GM21367 (cell line): Measurements from ENCODE around the gene CAPN9.

ENCODE experiments used
- ATAC-seq: cut with Tn5 transposase; IDR thresholded peaks from one replicate; pipeline ENCODE4 v1.9.1; 2021; ENCODE audit not compliant: unreplicated experiment

Gene CAPN9

DNA sequence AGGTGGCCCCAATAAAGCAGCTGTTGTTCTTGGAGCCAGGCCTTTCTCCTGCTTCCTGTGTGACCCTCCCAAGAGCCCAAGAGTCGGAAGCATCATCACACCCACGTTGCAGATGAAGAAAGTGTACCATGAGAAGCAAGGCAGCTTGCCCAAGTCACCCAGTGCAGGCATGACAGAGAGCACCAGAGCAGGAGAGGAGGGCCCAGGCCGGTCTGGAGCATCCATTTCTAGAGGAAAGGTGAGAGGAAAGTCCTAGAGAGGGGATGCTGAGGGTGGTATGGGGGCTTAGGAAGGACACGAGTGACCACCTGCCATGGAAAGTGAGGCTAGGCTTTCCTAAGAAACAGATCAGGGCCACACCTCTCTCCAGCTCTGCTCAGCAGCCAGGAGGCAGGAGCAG, 74.2 kb downstream of the CAPN9 start:
- ATAC-seq = no peak

DNA sequence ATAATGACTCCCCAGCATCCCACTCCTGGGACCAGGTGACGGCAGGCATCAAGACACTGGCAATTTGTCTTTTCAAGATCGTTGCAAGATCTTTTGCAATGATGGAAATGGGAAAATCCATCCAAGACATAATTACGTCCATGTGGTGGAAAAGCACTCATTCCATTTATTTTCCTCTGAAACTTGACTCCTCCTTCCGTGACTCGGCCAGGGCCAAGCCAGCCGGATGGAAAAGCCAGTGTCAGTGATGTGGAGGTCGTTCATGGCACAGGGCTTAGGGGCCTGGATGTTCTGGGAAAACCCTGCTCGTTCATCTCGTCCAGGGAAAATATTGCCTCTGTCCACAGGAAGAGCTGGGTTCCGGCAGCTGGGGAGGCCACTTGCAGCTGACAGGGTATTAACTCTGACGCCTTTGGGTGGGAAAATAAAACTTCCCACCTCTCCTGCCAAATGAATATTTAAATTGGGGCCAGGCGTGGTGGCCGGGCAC, 74.9 kb downstream of the CAPN9 start:
- ATAC-seq = no peak

DNA sequence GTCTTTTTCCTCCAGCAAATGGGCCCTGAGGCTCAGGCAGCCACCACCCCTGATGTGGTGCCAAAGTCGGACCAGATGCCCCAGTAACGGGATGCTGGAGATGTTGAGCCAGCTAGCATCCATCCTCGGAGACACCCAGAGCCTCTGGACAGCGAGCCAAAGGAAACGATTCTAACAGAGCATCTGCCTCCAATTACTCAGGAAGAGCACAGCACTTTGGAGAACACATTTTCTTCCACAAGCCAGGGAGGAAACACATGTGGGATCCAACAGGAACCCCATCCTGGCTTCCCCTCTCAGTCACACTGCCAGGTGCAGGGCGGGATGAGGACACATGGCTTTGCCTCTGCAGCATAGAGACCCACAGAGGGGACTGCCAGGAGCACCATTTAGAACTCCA, 76.2 kb downstream of the CAPN9 start:
- no peak for ATAC-seq

DNA sequence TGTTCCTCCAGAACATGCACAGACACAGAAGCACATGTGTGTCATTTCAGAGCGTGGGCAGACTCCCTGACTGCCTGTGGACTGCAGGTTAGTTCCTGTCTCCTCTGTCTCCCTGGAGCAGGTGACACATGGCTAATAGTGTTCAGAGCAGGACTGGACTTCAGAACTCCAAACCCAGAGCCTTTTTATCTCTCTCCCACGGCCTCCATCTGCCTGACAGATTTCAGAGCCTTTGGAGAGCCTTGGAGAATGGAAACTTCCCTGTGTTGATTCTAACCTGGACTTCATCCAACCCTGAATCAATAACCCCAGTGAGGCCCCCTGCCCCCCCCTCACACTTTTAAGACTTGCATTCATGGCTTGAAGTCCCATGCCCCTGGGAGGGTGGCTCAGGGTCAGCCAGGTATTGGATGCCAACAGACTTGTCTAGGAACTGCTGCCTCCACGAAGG, 76.8 kb downstream of the CAPN9 start:
- ATAC-seq = no peak

DNA sequence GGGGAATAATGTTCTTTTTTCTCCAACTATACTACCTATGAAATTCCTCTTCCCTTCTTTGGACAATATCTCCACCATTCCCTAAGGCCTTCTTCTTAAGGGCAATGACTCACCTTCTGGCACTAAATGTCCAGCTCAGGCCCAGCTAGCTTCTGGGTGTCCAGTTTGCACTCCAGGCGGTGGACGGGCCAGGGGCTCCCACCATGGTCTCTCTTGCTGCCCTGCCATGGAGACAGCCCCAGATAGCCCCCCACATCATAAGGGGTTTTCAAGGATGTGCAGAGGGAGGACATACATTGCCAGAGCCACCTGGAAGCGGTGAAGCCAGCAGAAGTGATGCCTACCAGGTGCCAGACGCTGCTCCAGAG, 77.3 kb downstream of the CAPN9 start:
- no peak for ATAC-seq

DNA sequence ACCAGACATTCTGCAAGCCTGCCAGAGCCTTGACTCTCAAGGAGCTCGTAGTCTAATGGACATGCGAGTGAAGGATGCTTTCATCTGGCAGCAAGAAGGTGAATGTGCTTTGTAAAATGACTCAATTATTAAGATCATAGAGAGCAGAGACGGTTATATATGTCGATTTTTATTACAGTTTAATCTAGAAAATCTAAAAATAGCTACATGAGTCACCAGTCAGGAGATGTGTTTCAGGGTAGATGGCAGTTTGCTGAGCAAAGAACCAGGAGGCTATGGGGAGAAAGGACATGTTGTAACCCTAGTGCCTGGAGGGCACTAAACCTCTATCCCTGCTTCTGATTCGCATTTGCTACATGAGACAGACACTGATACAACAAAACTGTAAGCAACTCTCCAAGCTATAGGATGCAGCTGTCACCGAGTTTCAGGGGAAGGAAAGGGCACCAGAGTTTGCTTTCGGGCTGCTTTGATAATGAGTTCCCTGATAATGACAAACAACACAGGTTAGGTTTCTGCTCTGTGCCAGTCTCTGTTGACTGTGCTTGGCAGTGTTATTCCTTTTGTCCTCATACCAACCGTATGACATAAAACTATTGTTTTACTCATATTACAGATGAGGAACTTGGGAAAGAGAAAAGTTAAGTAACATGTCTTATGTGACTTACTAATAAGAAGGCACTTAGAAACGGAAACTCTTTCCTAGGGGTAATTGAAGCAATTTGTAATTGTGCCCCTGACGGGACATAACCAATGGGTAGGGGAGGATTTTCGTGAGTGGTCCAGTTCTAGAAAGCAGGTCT, 77.9 kb downstream of the CAPN9 start:
- no peak for ATAC-seq

DNA sequence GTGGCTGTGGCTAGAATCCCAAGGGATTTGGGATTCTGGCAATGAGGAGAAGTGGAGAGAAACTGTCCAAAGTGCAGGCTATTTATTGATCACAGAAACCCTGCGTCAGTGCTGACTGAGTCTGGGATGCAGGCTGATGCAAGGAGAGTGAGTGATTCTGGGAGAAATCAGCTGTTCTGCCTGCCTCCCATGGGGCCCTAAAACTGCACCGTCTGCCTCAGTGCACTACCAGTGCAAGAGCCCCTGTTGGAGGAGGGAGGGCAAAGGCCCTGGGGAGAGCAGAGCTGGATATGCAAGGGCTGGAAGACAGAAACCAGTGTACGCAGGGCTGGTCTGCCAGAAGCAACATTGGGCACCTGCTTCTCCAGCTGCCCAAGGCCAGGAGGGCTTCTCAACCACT, 78.6 kb downstream of the CAPN9 start:
- ATAC-seq = no peak

DNA sequence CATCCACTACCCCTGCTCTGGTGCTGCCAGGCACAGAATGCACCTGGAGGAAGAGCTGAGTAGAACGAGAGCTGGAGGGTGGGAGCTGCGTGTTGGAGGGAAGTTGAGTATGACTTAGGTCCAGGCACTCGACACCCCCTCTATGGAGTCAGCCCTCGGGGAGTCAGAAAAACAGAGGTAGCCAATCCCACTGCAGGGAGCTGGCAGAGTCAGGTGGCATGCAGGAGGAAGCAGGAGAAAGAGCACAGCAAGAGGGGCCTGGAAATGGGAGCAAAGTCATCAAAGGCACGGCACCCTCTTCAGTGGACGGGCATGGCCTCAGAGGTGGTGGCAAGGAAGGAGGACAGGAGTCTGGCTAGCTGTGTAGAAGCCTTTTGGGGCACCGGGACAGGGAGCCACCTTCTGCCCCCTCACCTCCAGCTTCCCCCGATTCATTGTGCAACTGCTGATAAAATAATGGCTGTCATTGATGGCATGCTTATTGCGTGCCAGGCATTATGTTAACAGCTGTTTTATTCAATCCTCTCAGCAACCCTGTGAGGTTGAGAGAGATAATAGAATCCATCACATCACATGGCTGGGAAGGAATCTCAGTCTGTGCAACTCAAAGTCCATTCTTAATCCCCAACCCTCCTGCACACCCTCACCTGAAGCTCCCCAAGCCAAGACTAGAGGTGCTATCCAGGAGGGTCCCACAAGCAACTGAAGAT, 79.1 kb downstream of the CAPN9 start:
- ATAC-seq = no peak

DNA sequence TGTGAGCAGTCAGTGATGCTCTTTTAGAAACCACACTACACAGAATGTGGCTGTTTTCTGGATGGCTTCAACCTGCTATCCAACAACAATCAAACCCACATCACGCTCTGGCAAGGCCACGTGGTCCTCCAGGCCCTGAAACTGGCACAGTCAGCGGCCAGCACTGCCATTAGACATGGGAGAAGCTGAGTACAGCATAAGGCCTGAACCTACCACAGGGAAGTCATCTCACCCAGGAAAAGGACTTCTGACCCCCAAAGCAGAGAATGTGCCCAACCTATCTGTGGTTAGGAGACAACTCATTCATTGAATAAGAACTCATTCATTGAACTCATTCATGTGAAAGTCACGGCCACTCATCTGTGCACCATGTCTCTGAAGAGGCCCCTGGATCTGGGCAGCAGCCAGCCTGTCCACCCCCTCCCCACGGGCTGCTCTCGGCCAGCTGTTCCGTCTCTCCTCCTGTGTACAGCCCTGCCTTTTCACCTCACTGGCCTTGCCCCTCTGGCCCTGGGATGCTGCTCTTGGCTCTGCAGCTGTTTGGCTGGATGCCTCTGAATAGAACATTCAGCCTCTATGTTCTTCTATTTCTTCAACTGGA, 80.0 kb downstream of the CAPN9 start:
- ATAC-seq = no peak

DNA sequence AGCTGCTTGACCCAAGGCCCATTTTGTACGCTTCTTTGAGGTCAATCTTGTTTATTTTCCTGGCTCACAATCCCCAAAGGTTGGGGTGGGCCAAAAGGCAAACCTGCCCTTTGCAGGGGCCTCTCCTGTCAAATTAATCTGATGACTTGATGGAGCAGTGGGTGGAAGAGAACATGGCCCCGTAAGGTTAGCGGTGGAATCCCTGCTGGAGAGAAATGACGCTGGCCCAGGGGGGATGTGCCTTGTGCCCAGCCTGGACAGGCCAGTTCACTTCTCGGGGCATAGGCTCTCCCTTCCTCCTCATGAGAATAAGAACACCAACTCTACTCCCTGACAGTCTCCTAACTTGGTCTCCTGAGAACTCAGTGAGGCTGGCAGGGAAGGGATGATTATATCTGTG, 80.6 kb downstream of the CAPN9 start:
- no peak for ATAC-seq

DNA sequence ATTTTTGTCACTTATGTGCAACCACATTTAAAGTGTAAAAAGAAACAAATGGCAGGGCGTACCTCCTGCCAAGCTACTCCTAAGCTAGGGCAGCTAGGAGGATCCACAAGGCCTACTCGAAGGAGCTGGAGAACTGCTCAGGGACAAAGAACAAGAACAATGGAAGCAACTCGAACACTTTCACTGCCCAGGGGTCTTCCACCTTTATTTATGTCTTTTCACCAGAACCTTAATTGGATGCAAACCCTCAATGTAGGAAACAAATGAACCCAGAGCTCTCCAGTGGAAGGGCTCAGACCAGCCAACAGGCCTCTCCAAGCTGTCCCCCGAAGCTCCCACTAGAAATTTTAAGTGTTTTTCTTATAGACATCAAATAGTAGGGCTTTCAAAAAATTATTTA, 81.2 kb downstream of the CAPN9 start:
- ATAC-seq = no peak

DNA sequence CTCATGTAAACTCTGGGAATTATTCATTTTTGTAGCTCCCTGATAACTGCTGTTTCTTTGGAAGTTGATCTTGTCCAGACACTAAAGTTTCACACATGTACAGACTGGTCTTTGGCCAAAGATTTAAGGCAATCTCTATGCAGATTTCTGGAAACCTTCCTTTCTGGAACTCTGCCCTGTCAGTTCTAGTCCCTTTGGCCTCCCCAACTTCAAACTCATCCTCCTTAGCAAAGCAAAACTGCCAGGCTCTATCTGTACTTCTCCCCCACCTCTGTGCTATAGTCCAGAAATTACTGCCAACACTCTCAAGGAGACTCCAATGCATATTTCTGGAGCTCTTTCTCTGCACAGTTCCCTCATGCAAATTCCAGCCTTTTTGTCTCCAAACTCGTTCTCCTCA, 84.6 kb downstream of the CAPN9 start:
- ATAC-seq = no peak

DNA sequence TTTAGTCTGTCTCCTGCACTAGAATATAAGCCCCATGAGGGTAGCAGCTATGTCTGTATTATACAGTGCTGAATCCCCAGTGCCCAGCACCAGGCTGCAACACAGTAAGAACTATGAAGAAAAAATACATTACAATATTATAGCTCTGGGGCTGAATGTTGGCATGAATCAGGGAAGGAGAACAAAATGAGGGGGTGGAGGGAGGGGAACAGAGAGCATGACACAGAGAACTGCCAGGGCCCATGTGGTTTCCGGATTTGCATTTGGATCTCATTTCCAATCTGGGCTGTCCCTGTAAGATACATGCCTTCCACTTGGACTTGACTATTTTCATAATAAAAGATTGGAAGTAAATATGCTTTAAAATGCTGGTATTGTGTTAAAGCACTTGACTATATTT, 85.3 kb downstream of the CAPN9 start:
- ATAC-seq = no peak

DNA sequence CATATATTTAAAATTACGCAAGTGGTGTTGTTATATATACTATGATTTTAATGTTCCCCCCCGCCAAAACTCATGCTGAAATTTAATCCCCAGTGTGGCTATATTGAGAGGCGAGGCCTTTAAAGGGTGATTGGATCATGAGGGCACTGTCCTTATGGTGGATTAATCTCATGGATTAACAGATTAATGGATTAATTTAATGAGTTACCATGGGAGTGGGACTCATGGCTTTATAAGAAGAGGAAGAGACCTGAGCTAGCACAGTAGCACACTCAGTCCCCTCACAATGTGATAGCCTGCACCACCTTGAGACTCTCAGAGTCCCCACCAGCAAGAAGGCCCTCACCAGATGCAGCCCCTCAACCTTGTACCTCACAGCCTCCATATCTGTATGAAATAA, 86.3 kb downstream of the CAPN9 start:
- no peak for ATAC-seq

DNA sequence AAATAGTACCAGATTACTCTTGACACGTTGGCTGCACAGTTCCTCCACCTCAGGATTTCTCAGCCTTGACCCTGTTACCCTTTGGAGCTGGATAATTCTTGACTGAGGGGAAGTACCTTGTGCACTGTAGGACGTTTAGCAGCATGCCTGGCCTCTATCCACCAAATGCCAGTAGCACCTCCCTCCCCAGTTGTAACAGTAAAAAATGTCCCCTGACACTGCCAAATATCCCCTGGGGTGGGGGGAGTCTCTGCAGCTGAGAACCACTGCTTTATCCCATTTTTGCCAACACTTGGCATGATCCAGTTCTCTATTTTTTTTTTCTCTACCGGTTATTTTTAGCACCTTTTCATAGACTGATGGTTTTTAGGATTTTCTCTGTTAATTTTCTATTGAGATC, 87.1 kb downstream of the CAPN9 start:
- ATAC-seq = no peak

DNA sequence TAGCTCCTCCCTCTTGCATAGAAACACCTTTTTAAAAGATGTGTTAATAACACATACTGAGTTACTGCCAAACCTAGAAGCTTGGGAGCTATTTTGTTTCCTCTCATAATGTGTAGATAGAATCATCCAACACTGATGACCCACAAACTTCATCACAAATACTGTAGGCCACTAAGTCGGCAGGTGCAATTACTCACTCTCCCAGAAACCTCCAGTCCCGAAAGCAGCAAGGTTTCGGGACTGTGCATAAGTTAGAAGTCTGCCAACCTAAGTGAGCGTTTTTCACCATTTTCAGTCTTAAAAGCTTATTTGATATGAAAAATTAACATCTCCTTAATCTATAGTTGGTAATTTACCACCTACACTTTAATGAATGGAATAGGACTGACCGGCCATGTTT, 89.2 kb downstream of the CAPN9 start:
- no peak for ATAC-seq

DNA sequence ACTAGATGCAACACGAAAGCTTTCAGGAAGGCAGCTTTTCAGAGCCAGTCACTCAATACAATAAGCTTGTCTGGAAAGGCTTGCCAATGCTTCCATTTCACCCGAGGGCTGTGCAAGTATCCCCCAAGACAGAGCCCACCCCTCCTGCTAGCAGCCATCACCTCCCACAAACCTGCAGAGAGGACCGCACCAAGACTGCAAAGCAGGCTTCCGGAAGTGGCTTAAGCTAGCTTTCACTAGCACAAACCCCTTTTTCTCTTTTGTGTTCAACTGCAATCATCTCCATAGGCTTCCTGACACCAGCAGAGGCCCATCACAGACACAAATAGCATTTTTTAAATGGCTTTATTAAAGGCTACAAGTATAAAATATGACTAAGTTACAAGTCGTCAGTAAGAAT, 89.6 kb downstream of the CAPN9 start:
- ATAC-seq = no peak

DNA sequence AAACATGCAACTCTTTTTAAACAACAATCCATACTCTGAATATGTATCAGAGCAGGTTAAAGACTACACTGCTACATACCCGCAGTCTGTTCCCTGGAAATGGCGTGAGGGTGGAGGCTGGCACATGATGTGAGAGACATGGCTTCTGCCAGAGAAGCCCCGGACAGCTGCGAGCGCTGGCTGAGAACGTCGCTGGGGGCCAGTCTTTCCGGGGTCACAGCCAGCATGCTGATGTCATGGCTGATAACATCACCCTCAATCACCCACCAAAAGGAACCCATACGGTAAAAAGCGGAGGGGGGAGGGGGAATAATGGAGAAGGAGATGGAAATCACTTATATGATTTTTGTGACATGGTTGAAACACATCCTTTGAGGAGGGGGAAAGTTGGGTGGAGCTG, 92.0 kb downstream of the CAPN9 start:
- ATAC-seq = no peak

DNA sequence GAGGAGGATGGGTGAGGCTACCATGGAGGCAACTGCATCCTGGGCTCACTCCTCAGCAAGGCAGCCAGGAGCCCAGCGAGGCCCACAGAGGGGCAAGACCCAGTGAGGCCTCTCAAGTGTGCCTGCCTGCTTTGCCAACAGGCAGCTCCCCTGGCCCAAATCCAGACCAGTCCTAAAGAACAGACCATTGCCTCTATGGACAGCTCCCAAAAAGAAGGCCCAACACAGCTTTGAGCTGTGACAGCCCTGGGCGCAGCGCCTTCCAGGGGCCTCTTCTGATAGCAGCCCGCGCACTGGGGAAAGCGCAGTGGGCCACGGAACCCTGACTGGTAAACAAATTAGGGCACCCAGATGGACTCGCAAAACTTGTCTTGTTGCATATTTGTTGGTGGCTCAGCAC, 95.6 kb downstream of the CAPN9 start:
- no peak for ATAC-seq

DNA sequence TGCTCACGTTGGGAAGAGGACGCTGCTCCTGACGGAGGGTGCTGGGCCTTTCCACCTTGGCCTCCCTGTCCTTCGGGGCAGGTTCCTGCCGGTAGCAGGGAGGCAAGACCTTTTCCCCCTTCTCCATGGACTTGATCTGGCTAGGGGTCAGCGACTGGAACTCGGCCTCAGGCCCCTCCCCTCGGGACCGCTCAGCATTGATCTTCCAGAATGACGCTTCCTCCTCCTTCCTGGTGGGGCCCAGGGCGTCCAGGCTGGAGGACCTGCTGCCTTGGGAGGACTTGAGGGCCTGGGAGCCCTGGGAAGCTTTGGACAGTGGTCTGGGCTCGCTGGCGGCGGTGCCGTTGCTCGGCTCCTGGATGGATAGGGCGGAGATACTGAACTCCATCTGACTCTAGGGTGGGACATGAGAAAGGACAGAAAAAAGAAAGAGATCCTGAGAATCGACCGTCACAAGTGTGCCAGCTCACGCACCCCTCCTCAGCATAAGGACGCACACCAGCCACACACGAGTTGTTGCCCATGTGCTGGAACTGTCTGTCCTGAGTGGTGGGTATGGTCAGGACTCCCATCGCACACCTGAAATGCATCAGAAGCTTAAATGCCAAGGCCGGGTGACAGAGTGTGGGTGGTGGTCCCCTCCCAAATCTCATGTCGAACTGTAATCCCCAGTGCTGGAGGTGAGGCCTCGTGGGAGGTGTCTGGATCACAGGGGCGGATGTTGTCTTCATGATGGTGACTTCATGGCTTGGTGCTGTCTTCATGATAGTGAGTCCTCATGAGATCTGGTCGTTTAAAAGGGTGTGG, 96.5 kb downstream of the CAPN9 start:
- ATAC-seq = no peak

DNA sequence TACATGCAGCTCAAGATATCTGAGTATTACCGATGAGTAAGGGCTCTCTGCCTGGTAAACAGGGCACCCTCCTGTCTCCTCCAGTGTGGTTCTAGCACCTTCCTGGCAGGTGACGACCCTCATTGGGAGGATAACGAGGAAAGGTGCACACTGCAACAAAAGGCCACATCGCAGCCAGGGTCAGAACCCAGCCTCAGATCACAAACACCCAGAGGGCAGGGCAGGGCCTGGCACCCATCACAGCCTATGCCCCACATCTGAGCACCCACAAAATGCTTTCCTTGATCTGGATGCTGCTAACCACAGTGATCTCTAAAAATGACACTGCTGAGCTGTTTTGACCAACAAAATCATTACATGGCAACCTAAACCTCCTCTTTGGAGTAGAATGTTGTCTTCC, 97.4 kb downstream of the CAPN9 start:
- ATAC-seq = no peak
